ENCODE data around the gene AADACL3. TPM values are rescaled to one million over a fixed set of nuclear protein-coding genes. Genes with fewer than 3 reads are reported as not detected.

AADACL3 gene
- total and polyA plus RNA-seq, 2 donors (not counting 3 experiments of a cell fraction or from before 2014, with no cell fraction given) = not detected

DNA sequence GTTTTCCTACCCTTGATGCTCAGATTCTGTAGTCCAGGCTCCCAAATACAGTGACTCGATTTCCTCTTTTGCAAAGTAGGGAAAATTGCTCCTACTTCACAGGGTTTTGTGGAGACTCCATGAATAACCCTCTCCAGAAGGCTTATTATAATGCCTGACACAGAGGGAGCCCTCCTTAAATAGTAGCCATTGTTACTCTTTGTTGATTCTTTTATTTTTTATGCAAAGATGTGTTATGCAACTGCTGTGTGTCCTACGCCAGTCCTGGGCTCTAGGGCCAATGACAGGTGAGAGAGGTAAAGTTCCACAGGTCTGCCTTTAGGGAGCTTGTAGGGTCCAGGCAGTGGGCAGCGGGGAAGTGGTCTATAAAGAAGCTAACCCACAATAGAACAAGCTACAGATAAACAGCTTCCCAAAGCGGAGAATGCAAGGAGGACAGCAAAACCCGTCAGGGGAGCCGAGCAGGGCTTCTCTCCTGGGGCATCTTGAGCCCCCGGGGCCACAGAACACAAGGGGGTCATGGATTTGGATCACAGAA is 1.5 kb downstream of the AADACL3 start:
- intact Hi-C loops (cut with micrococcal nuclease) = no loop called here
- FAIRE-seq = no peak
- Histone ChIP-seq H3K36me3 (ENCODE audit: control insufficient read depth in 2 of 2, extremely low read depth in 1 of 2, insufficient read depth in 2 of 2, low read length in 2 of 2) (no peaks in the 10 kb centered on the region), H3K79me2 (ENCODE audit: control insufficient read depth, insufficient read depth, low read length) (no peaks in the 10 kb centered on the region), H3K27ac (ENCODE audit: insufficient read depth, low read depth, low read length) (no peak overlapping the region), H3K9me3 (replicated peaks; ENCODE audit: control insufficient read depth, insufficient read depth, low read length) (no peaks in the 10 kb centered on the region), H3K4me3 (replicated peaks in 1 of 3; ENCODE audit: insufficient read depth in 1 of 3, low read depth in 1 of 3, low read length in 3 of 3) (no peak overlapping the region), H2AFZ (ENCODE audit: low read depth, low read length) (no peak overlapping the region), H3K27me3 (ENCODE audit: control insufficient read depth in 2 of 2, insufficient read depth in 2 of 2, low read length in 2 of 2) (no peaks in the 10 kb centered on the region), H4K20me1 (replicated peaks; ENCODE audit: control insufficient read depth, extremely low read depth, insufficient read depth, low read length) (no peaks in the 10 kb centered on the region), H3K9me1 (replicated peaks; ENCODE audit: control insufficient read depth, extremely low read depth, insufficient read depth, low read length) (no peaks in the 10 kb centered on the region), H3K4me2 (ENCODE audit: insufficient read depth, low read length) (no peak overlapping the region), H3K9ac (replicated peaks; ENCODE audit: extremely low read depth, insufficient read depth, low read length) (no peak overlapping the region), H3K4me1 (ENCODE audit: control insufficient read depth, extremely low read depth, insufficient read depth, low read length) (no peaks in the 10 kb centered on the region)
- CTCF ChIA-PET = no interaction called here
- POLR2A ChIA-PET = no interaction called here
- TF ChIP-seq, protein P1, sequence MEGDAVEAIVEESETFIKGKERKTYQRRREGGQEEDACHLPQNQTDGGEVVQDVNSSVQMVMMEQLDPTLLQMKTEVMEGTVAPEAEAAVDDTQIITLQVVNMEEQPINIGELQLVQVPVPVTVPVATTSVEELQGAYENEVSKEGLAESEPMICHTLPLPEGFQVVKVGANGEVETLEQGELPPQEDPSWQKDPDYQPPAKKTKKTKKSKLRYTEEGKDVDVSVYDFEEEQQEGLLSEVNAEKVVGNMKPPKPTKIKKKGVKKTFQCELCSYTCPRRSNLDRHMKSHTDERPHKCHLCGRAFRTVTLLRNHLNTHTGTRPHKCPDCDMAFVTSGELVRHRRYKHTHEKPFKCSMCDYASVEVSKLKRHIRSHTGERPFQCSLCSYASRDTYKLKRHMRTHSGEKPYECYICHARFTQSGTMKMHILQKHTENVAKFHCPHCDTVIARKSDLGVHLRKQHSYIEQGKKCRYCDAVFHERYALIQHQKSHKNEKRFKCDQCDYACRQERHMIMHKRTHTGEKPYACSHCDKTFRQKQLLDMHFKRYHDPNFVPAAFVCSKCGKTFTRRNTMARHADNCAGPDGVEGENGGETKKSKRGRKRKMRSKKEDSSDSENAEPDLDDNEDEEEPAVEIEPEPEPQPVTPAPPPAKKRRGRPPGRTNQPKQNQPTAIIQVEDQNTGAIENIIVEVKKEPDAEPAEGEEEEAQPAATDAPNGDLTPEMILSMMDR (IDR thresholded peaks at IDR 0.05; ENCODE audit: extremely low read depth in 1 of 2, insufficient read depth in 1 of 2, low read depth in 1 of 2, low read length in 2 of 2) = no peak
- TF ChIP-seq POLR2AphosphoS5 (IDR thresholded peaks at IDR 0.05; ENCODE audit: insufficient read depth, low read depth, low read length) (no peak), MAX (IDR thresholded peaks at IDR 0.05; ENCODE audit: insufficient read depth, insufficient read length) (no peak)
- BruUV-seq (replicated peaks) = no TSS peak
- dilution Hi-C loops (cut with MboI; ENCODE audit: extremely low pct_ligation_motif_present, low sequenced_read_pairs) = no loop called here
- DNase-seq (ENCODE audit: low read depth, low spot score) = no peak

DNA sequence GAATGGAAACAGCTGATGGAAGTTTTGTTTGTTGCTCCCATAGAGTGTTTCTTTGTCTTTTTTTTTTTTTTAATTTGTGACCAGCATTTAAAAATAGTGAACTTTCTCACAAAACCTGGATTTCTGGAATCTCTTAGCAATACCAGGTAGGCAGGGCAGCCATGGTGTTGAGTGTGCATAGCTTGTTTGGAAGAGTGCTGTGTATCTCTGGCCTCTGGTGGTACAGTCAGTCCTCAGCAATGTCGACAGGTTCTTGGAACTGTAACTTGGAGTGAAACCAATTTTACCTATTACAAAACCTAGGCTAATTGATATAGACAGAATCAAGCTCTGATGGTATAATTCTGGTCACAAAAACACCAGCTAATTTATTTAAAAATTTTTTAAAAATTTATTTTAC is 6.7 kb downstream of the AADACL3 start:
- Histone ChIP-seq H3K36me3 (ENCODE audit: control insufficient read depth in 2 of 2, extremely low read depth in 1 of 2, insufficient read depth in 2 of 2, low read length in 2 of 2) (no peaks in the 10 kb centered on the region), H3K4me3 (replicated peaks in 1 of 3; ENCODE audit: insufficient read depth in 1 of 3, low read depth in 1 of 3, low read length in 3 of 3) (no peak overlapping the region), H3K9me1 (replicated peaks; ENCODE audit: control insufficient read depth, extremely low read depth, insufficient read depth, low read length) (no peaks in the 10 kb centered on the region), H4K20me1 (replicated peaks; ENCODE audit: control insufficient read depth, extremely low read depth, insufficient read depth, low read length) (no peaks in the 10 kb centered on the region), H2AFZ (ENCODE audit: low read depth, low read length) (no peak overlapping the region), H3K4me2 (ENCODE audit: insufficient read depth, low read length) (no peak overlapping the region), H3K9ac (replicated peaks; ENCODE audit: extremely low read depth, insufficient read depth, low read length) (no peak overlapping the region), H3K9me3 (replicated peaks; ENCODE audit: control insufficient read depth, insufficient read depth, low read length) (no peaks in the 10 kb centered on the region), H3K79me2 (ENCODE audit: control insufficient read depth, insufficient read depth, low read length) (no peaks in the 10 kb centered on the region), H3K4me1 (ENCODE audit: control insufficient read depth, extremely low read depth, insufficient read depth, low read length) (no peaks in the 10 kb centered on the region), H3K27me3 (ENCODE audit: control insufficient read depth in 2 of 2, insufficient read depth in 2 of 2, low read length in 2 of 2) (no peaks in the 10 kb centered on the region), H3K27ac (ENCODE audit: insufficient read depth, low read depth, low read length) (no peak overlapping the region)
- dilution Hi-C loops (cut with MboI; ENCODE audit: extremely low pct_ligation_motif_present, low sequenced_read_pairs) (no loop called here), intact Hi-C loops (cut with micrococcal nuclease) (no loop called here)
- no peak for TF ChIP-seq POLR2A (IDR thresholded peaks at IDR 0.05; ENCODE audit: low read depth, low read length)
- TF ChIP-seq MYC (IDR thresholded peaks at IDR 0.05; ENCODE audit: low read depth, low read length) = no peak
- TF ChIP-seq JUN (IDR thresholded peaks at IDR 0.05; ENCODE audit: borderline replicate concordance, insufficient read depth, insufficient read length, low read depth) = no peak
- TF ChIP-seq EZH2 (IDR thresholded peaks at IDR 0.05; ENCODE audit: borderline replicate concordance, low read depth, low read length, severe bottlenecking) = no peak
- no peak for TF ChIP-seq POLR2AphosphoS5 (IDR thresholded peaks at IDR 0.05; ENCODE audit: insufficient read depth, low read depth, low read length)
- TF ChIP-seq, protein P1 (IDR thresholded peaks at IDR 0.05; ENCODE audit: extremely low read depth in 1 of 2, insufficient read depth in 1 of 2, low read depth in 1 of 2, low read length in 2 of 2) = no peak
- no peak for TF ChIP-seq GATA2 (IDR thresholded peaks at IDR 0.05; ENCODE audit: insufficient read depth, insufficient read length, low read depth, low read length)
- FAIRE-seq = no peak
- CTCF ChIA-PET = no interaction called here
- POLR2A ChIA-PET = no interaction called here
- BruUV-seq (replicated peaks) = no TSS peak
- DNase-seq (ENCODE audit: low read depth, low spot score) = no peak
